Fibroblast of the conjunctiva (primary cell): Measurements from ENCODE around the gene PCDHB11.
"Not testable (repeated sequence)": the region's sequence is repeated elsewhere in the genome, so short reads cannot be mapped to it uniquely, and the experiment has no call there.

Experiments used
- DNase-seq: peaks from one replicate; pipeline ENCODE4 v3.0.0-alpha.2; 2010; ENCODE audit warnings: low read depth

PCDHB11 gene

DNA sequence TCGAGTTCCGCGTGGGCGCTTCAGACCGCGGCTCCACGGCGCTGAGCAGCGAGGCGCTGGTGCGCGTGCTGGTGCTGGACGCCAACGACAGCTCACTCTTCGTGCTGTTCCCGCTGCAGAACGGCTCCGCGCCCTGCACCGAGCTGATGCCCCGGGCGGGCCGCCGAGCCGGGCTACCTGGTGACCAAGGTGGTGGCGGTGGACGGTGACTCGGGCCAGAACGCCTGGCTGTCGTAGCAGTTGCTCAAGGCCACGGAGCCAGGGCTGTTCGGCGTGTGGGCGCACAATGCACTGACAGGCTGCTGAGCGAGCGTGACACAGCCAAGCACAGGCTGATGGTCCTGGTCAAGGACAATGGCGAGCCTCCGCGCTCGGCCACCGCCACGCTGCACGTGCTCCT, 42.1 kb downstream of the PCDHB11 start:
- no peak for DNase-seq

- DNase-seq = no peak
These were observed 45.9 kb downstream of the PCDHB11 start, which contains the start of gene PCDHB15 for GRCh38 chr5:141245250-141245717. PCDHB15 (plus strand) TSS chr5:141245395; CDS start chr5:141245579, 184 bp downstream.

- not testable (repeated sequence) for DNase-seq
These were observed 47.5 kb downstream of the PCDHB11 start for GRCh38 chr5:141246971-141247370.

- DNase-seq = not testable (repeated sequence)
These were observed 48.0 kb downstream of the PCDHB11 start for GRCh38 chr5:141247434-141247833.

DNA sequence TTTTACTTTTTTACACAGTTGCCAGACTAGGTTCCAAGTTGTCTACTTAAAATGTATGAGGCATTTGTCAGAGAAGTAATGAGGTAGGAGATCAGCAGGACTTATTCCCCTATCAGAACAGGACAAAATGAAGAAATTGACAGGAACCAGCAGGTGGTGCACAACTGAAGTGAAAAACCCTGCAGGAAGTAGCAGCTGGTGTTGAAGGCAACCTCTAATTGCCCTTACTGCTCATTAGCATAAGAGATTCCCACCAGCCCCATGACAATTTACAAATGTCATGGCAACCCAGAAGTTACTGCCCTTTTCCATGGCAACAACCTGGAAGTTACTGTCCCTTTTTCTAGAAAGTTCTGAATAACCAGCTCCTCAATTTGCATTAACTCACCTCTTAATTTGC, 51.1 kb downstream of the PCDHB11 start:
- no peak for DNase-seq
